ENCODE data around the gene FNTB. TPM values are rescaled to one million over a fixed set of nuclear protein-coding genes. Genes with fewer than 3 reads are reported as not detected.

Gene FNTB
- total RNA-seq, 1 experiment from 2014 or later: 14.2 TPM

DNA sequence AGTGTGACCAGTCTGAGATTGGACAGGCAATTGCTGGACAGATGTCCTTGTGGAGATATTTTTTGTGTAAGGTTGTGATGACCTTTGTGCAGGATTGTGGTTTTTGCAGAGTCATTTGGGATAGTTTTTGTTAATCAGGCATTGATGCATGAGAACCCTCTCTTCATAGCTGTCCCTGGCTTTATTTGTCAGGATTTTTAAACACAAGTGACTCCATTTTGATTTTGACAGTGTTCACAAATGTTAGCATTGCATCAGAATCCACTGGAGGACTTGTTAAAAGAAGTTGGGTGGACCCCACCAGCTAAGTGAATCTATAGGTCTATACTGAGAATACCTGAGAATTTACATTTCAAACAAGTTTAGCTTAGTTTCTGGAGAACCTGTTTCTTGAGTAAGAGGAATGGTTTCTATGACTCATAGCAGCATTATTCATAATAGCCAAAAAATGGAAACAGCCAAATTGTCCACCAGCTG lies 11.8 kb downstream of the FNTB start (continued):
- TF ChIP-seq STAT6 (CRISPR knock-in tag; conservative IDR thresholded peaks at IDR 0.05; ENCODE audit: low read depth): no peak

DNA sequence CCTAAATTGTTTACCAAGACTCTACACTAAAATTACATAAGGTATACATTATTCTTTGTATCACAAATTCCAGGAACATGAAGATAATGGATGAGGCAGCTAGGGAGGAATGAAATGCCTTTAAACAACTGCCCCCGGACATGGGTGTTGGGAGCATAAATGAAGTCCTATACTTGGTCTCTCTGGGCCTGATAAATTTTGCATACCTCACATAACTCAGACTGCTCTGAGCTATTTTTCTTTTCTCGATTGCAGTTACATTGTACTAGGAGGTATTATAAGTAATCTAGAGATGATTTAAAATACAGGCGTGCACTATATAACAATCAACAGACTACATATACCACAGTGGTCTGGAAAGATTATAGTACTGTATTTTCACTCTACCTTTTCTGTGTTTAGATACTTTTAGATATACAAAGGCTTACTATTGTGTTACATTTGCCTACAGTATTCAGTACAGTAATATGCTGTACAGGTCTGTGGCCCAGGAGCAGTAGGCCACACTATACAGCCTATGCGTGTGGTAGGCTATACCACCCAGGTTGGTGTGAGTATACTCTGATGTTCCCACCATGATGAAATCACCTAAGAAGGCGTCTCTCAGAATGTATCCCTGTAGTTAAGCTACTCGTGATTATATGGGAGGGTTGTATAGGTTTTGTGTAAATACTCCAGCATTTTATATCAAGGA lies 14.3 kb downstream of the FNTB start:
- Mint-ChIP-seq H3K36me3 (0 out of 2 replicates have a peak, but pooled peaks cover 4% of the 10 kb centered on the region), H3K9me3 (no peaks in the 10 kb centered on the region; the same call in 1 of the 2 replicates), H3K4me1 (peaks cover 42% of the 10 kb centered on the region), H3K4me3 (no peak overlapping the region), H3K27ac (no peak overlapping the region), H3K27me3 (ENCODE audit: low read depth) (no peaks in the 10 kb centered on the region)
- TF ChIP-seq, protein P1, sequence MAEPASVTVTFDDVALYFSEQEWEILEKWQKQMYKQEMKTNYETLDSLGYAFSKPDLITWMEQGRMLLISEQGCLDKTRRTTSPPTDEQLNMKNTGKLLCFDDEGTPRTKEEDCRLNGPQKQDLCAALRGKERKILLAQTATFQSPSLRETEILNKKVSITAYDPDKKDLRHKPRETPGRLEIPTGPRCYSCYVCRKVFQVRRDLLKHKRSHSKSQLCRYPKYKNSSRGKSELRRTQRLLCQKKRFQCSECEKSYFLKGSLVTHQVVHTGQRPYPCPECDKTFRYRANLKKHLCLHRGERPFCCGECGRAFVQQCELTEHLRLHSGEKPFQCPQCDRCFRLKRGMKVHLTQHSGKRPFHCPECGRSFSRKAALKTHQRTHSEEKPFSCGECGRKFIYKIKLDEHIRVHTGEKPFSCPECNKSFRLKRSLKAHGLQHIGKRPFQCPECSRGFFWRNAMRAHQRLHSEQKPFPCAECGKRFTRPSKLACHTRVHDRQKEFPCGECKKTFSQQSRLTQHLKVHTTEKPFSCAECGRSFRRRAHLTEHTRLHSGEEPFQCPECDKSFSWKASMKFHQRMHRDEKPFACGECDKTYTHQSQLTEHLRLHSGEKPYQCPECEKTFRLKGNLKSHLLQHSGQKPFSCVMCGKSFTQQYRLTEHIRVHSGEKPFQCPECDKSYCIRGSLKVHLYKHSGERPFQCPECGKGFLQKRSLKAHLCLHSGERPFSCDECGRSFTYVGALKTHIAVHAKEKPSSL (CRISPR knock-in tag; conservative IDR thresholded peaks at IDR 0.05): no peak
- TF ChIP-seq NFE2L1 (CRISPR knock-in tag; IDR thresholded peaks at IDR 0.05) (no peak), MYBL2 (CRISPR knock-in tag; IDR thresholded peaks at IDR 0.05) (no peak), RELA (CRISPR knock-in tag; IDR thresholded peaks at IDR 0.05; ENCODE audit: borderline replicate concordance) (no peak), HMGA2 (CRISPR knock-in tag; IDR thresholded peaks at IDR 0.05) (no peak)
- TF ChIP-seq, protein P2, sequence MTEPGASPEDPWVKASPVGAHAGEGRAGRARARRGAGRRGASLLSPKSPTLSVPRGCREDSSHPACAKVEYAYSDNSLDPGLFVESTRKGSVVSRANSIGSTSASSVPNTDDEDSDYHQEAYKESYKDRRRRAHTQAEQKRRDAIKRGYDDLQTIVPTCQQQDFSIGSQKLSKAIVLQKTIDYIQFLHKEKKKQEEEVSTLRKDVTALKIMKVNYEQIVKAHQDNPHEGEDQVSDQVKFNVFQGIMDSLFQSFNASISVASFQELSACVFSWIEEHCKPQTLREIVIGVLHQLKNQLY (CRISPR knock-in tag; IDR thresholded peaks at IDR 0.05): no peak
- TF ChIP-seq, protein P3, sequence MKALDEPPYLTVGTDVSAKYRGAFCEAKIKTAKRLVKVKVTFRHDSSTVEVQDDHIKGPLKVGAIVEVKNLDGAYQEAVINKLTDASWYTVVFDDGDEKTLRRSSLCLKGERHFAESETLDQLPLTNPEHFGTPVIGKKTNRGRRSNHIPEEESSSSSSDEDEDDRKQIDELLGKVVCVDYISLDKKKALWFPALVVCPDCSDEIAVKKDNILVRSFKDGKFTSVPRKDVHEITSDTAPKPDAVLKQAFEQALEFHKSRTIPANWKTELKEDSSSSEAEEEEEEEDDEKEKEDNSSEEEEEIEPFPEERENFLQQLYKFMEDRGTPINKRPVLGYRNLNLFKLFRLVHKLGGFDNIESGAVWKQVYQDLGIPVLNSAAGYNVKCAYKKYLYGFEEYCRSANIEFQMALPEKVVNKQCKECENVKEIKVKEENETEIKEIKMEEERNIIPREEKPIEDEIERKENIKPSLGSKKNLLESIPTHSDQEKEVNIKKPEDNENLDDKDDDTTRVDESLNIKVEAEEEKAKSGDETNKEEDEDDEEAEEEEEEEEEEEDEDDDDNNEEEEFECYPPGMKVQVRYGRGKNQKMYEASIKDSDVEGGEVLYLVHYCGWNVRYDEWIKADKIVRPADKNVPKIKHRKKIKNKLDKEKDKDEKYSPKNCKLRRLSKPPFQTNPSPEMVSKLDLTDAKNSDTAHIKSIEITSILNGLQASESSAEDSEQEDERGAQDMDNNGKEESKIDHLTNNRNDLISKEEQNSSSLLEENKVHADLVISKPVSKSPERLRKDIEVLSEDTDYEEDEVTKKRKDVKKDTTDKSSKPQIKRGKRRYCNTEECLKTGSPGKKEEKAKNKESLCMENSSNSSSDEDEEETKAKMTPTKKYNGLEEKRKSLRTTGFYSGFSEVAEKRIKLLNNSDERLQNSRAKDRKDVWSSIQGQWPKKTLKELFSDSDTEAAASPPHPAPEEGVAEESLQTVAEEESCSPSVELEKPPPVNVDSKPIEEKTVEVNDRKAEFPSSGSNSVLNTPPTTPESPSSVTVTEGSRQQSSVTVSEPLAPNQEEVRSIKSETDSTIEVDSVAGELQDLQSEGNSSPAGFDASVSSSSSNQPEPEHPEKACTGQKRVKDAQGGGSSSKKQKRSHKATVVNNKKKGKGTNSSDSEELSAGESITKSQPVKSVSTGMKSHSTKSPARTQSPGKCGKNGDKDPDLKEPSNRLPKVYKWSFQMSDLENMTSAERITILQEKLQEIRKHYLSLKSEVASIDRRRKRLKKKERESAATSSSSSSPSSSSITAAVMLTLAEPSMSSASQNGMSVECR (CRISPR knock-in tag; IDR thresholded peaks at IDR 0.05; ENCODE audit: borderline replicate concordance): no peak
- DNase-seq (ENCODE audit: low spot score): no peak
- POLR2A ChIA-PET: no interaction called here
- CTCF ChIA-PET: interaction anchor here (1.4 to 3.8 kb wide), 2 partner anchors 14 to 19 kb away, joined by 3 to 18 read pairs; partner anchors contain the start of gene FNTB
- ATAC-seq: no peak

DNA sequence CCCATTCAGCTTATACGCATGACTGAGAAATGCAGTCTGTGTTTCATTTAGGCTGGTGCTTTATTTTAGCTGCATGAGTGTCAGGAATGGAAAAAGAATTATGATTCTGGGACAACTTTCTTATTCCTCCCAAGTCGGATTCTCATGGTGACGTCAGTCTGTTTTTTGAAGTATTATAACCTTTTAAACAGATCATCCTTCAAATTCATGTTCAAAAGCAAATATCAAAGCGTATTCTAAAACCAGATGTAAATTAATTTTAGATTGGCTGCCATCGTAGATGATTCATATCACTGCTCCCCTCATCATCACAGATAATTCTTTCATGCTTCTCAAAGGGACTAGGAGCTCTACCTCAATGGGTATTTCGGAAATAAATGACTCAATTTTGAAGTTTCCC lies 15.0 kb downstream of the FNTB start:
- no peaks in the 10 kb centered on the region; the same call in 1 of the 2 replicates for H3K9me3 Mint-ChIP-seq
- DNase-seq (ENCODE audit: low spot score): no peak
- ChIA-PET POLR2A (no interaction called here), CTCF (interaction anchor here (1.4 to 3.8 kb wide), 2 partner anchors 15 to 18 kb away, joined by 3 to 18 read pairs; partner anchors contain the start of gene FNTB)
- H3K27me3 Mint-ChIP-seq (ENCODE audit: low read depth): no peaks in the 10 kb centered on the region
- H3K4me1 Mint-ChIP-seq: peaks cover 42% of the 10 kb centered on the region
- 0 out of 2 replicates have a peak, but pooled peaks cover 4% of the 10 kb centered on the region for H3K36me3 Mint-ChIP-seq
- no peak overlapping the region for H3K4me3 Mint-ChIP-seq
- ATAC-seq: no peak
- no peak overlapping the region for H3K27ac Mint-ChIP-seq
- TF ChIP-seq E2F5 (CRISPR knock-in tag; IDR thresholded peaks at IDR 0.05) (no peak), PRRX2 (CRISPR knock-in tag; IDR thresholded peaks at IDR 0.05) (no peak), PREB (CRISPR knock-in tag; IDR thresholded peaks at IDR 0.05; ENCODE audit: borderline replicate concordance) (no peak), CDX4 (CRISPR knock-in tag; IDR thresholded peaks at IDR 0.05; ENCODE audit: borderline replicate concordance) (no peak), IRF2 (CRISPR knock-in tag; IDR thresholded peaks at IDR 0.05; ENCODE audit: borderline replicate concordance, low read depth) (no peak)
